Breast epithelium (tissue), 4 donors: ENCODE results near the gene PPP1R1C. TPM values are rescaled to one million over a fixed set of nuclear protein-coding genes. Genes with fewer than 3 reads are reported as not detected.

Source experiments
- DNase-seq, 2 donors: peaks; one replicate each; pipeline ENCODE4 v3.0.0-alpha.2; 2019; ENCODE audit warnings: low spot score in 2 of 2
- H3K27ac ChIP-seq, 2 donors: fragments of 200-600 bp; sonication (generic) in 1 of 2; one replicate each; pipeline ENCODE4 v1.5.1; 2016 to 2019; ENCODE audit warnings: mild to moderate bottlenecking in 1 of 2
- H3K27me3 ChIP-seq, 2 donors: fragments of 200-600 bp; sonication (generic) in 1 of 2; one replicate each; pipeline versions ENCODE4 v1.5.1 to v1.6.0; 2017 to 2019; ENCODE audit warnings: control low read depth in 1 of 2, mild to moderate bottlenecking in 1 of 2
- H3K36me3 ChIP-seq: fragments of 200-600 bp; one replicate; pipeline ENCODE4 v1.5.1; 2019
- H3K4me1 ChIP-seq, 2 donors: fragments of 200-600 bp; sonication (generic); one replicate each; pipeline ENCODE4 v1.5.1; 2016 to 2019; ENCODE audit warnings: control low read depth in 1 of 2
- H3K4me3 ChIP-seq, 3 donors: fragments of 200-600 bp; sonication (generic); 1 replicate in 2 of 3; 2 replicates in 1 of 3; pipeline ENCODE4 v1.5.1; 2016 to 2019; ENCODE audit warnings: mild to moderate bottlenecking in 3 of 3, moderate library complexity in 2 of 3
- H3K9me3 ChIP-seq, 2 donors: fragments of 200-600 bp; sonication (generic) in 1 of 2; one replicate each; pipeline ENCODE4 v1.5.1; 2016 to 2019; ENCODE audit warnings: control low read depth in 1 of 2
- POLR2A ChIP-seq: fragments of 450-650 bp; IDR thresholded peaks from one replicate; pipeline ENCODE4 v1.6.1; 2016; ENCODE audit warnings: antibody characterized with exemption, mild to moderate bottlenecking, moderate library complexity
- POLR2AphosphoS5 ChIP-seq, 3 donors: sonication (generic); formaldehyde crosslinking; IDR thresholded peaks; one replicate each; pipeline ENCODE4 v1.6.1; 2017; ENCODE audit warnings: antibody characterized with exemption in 3 of 3
- intact Hi-C: fragments of 100-400 bp; cut with DNase I; formaldehyde crosslinking; loops from one replicate; pipeline ENCODE4 v1.15.1; 2023; ENCODE audit warnings: low total_unique reads
- total RNA-seq, 3 donors: library from RNA; depleted of rRNA; stranded (reverse); fragments of >200 nt; gene quantifications; one replicate each; pipeline ENCODE4 v1.1.0, GENCODE V29; 2016
- TF ChIP-seq, protein P1 (sequence below), 3 donors: fragments of 450-650 bp; IDR thresholded peaks; one replicate each; pipeline ENCODE4 v1.5.1; 2016 to 2017; ENCODE audit warnings: antibody characterized with exemption in 3 of 3, mild to moderate bottlenecking in 3 of 3, moderate library complexity in 3 of 3

Gene PPP1R1C
- total RNA-seq, 3 donors from 2014 or later: 0.59 to 4.2 TPM; not detected in 1

- Histone ChIP-seq H3K27ac (no peak overlapping the region), H3K9me3 (no peaks in the 10 kb centered on the region), H3K36me3 (no peaks in the 10 kb centered on the region), H3K27me3 (no peaks in the 10 kb centered on the region), H3K4me1 (no peaks in the 10 kb centered on the region), H3K4me3 (no peak overlapping the region)
- TF ChIP-seq POLR2A: no peak
- TF ChIP-seq, protein P1, sequence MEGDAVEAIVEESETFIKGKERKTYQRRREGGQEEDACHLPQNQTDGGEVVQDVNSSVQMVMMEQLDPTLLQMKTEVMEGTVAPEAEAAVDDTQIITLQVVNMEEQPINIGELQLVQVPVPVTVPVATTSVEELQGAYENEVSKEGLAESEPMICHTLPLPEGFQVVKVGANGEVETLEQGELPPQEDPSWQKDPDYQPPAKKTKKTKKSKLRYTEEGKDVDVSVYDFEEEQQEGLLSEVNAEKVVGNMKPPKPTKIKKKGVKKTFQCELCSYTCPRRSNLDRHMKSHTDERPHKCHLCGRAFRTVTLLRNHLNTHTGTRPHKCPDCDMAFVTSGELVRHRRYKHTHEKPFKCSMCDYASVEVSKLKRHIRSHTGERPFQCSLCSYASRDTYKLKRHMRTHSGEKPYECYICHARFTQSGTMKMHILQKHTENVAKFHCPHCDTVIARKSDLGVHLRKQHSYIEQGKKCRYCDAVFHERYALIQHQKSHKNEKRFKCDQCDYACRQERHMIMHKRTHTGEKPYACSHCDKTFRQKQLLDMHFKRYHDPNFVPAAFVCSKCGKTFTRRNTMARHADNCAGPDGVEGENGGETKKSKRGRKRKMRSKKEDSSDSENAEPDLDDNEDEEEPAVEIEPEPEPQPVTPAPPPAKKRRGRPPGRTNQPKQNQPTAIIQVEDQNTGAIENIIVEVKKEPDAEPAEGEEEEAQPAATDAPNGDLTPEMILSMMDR (IDR thresholded peaks at IDR 0.05): no peak
- no peak for TF ChIP-seq POLR2AphosphoS5 (IDR thresholded peaks at IDR 0.05)
- DNase-seq: no peak
- intact Hi-C loops: no loop called here
These were observed 94.8 kb downstream of the PPP1R1C start for GRCh38 chr2:182080493-182080892.

DNA sequence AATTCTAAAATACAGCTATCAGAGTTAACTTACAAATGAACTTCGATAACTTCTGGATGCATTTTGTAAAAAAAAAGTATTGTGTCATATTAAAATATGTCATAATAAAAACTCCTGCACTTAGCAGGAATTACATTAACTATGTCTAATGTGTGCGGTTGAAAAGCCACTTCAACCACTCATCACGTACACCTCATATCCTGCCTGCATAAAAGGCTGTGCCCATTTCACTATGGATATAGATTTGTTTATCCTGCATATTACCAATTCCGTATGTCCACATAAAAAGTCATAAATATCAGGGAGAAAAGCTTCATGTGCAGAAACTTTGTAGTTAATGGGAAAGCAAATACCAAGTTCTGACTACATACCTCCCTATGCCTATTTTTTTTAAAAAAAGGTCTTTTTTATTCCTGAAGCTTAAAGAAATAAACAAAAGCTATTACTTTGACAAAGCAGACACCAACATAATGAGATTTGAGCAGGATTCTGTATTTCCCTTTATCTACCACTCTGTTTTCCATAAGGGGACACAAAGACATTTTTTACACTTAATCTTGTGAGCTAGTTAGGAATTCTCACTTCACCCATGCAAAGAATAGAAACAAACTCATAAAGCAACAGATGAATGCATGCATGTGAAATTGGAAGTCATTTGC is 96.1 kb downstream of the PPP1R1C start:
- intact Hi-C loops: no loop called here
- no peaks in the 10 kb centered on the region for H3K9me3 ChIP-seq
- no peak overlapping the region for H3K4me3 ChIP-seq
- H3K4me1 ChIP-seq: no peaks in the 10 kb centered on the region
- no peaks in the 10 kb centered on the region for H3K36me3 ChIP-seq
- TF ChIP-seq, protein P1 (IDR thresholded peaks at IDR 0.05): no peak
- TF ChIP-seq POLR2A (no peak), POLR2AphosphoS5 (IDR thresholded peaks at IDR 0.05) (no peak)
- no peak for DNase-seq
- H3K27ac ChIP-seq: no peak overlapping the region
- no peaks in the 10 kb centered on the region for H3K27me3 ChIP-seq

- H3K36me3 ChIP-seq: no peaks in the 10 kb centered on the region
- no peak overlapping the region for H3K4me3 ChIP-seq
- TF ChIP-seq POLR2AphosphoS5 (IDR thresholded peaks at IDR 0.05) (no peak), POLR2A (no peak)
- TF ChIP-seq, protein P1 (IDR thresholded peaks at IDR 0.05): no peak
- H3K9me3 ChIP-seq: no peaks in the 10 kb centered on the region
- no peak for DNase-seq
- H3K4me1 ChIP-seq: no peaks in the 10 kb centered on the region
- no peak overlapping the region for H3K27ac ChIP-seq
- intact Hi-C loops: no loop called here
- no peaks in the 10 kb centered on the region for H3K27me3 ChIP-seq
These were observed 103.1 kb downstream of the PPP1R1C start for GRCh38 chr2:182088681-182089320.

DNA sequence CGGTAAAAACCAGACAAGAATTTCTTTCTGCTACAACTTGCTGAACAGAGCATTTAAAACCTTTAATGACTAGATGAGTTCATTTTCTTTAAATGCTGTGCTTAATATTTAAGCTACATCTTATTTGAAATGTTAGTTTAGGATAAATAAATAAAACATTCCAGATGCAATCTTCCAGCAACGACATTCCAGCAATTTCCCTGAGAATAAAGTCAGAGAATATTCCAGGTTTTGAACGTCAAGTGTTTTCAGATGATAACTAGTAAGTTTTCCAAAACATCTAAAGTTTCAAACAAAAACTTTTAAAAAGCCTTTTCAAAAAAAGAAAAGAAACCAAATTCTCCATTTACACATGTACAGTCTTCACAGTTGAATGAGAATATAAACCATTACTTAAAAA is 104.8 kb downstream of the PPP1R1C start:
- TF ChIP-seq POLR2AphosphoS5 (IDR thresholded peaks at IDR 0.05): no peak
- TF ChIP-seq, protein P1 (IDR thresholded peaks at IDR 0.05): no peak
- TF ChIP-seq POLR2A: no peak
- DNase-seq: no peak
- H3K9me3 ChIP-seq: no peaks in the 10 kb centered on the region
- H3K27me3 ChIP-seq: no peaks in the 10 kb centered on the region
- intact Hi-C loops: no loop called here
- H3K27ac ChIP-seq: no peak overlapping the region
- no peaks in the 10 kb centered on the region for H3K4me1 ChIP-seq
- no peaks in the 10 kb centered on the region for H3K36me3 ChIP-seq
- no peak overlapping the region for H3K4me3 ChIP-seq

DNA sequence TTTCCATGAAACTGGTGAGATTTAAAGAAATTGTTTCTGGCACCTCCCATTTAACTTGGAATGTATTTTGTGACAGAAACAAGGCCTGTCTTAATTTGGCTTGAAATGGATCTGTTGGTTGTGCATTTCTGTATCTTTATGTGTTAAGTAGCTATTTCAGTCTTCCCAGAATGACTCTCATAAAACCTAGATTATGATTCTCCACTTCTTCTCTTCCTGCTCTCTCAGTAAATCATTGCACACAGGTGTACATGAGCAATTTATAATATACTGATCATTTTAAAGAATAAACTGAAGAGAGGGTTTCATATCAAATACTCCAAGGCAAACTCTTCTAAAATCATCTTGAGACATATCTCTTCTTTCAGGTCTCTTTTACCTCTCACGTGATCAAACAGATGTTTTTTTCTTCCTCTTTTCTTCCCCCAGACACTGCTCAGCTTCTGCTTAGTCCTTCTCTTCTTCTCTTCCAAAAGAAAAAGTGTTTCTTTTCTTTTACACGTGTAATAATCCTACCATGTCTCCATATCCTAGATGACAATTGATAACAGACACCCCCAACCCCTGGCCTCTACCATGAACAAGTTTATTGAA is 112.0 kb downstream of the PPP1R1C start:
- DNase-seq: no peak
- no peak overlapping the region for H3K27ac ChIP-seq
- no peaks in the 10 kb centered on the region for H3K27me3 ChIP-seq
- H3K9me3 ChIP-seq: no peaks in the 10 kb centered on the region
- H3K4me3 ChIP-seq: no peak overlapping the region
- TF ChIP-seq POLR2A (no peak), POLR2AphosphoS5 (IDR thresholded peaks at IDR 0.05) (no peak)
- TF ChIP-seq, protein P1 (IDR thresholded peaks at IDR 0.05): no peak
- no peaks in the 10 kb centered on the region for H3K36me3 ChIP-seq
- H3K4me1 ChIP-seq: no peaks in the 10 kb centered on the region
- intact Hi-C loops: no loop called here
